Heart right ventricle (tissue), 16 donors: Measurements from ENCODE around the gene MVB12B. TPM values are rescaled to one million over a fixed set of nuclear protein-coding genes. Genes with fewer than 3 reads are reported as not detected.

Experiments used
- ATAC-seq, 8 donors: fragments of 200-7000 bp; cut with Tn5 transposase; one replicate each; pipeline ENCODE4 v1.9.1; 2020; ENCODE audit warnings: mild to moderate bottlenecking in 8 of 8, moderate library complexity in 8 of 8, moderate number of reproducible peaks in 1 of 8
- DNase-seq, 2 donors: peaks; one replicate each; pipeline ENCODE4 v3.0.0-alpha.2; 2020
- H3K27ac ChIP-seq, 10 donors: fragments of 200-600 bp; sonication (generic) in 2 of 10; one replicate each; pipeline versions ENCODE4 v1.5.0 to v1.8.0; 2020 to 2022; ENCODE audit warnings: mild to moderate bottlenecking in 3 of 10
- H3K27me3 ChIP-seq, 7 donors: fragments of 200-600 bp; one replicate each; pipeline ENCODE4 v1.8.0; 2021 to 2022; ENCODE audit warnings: mild to moderate bottlenecking in 2 of 7
- H3K36me3 ChIP-seq, 9 donors: fragments of 200-600 bp; sonication (generic) in 1 of 9; one replicate each; pipeline versions ENCODE4 v1.5.0 to v1.8.0; 2020 to 2022; ENCODE audit warnings: mild to moderate bottlenecking in 2 of 9
- H3K4me1 ChIP-seq, 9 donors: fragments of 200-600 bp; sonication (generic) in 1 of 9; one replicate each; pipeline versions ENCODE4 v1.5.0 to v1.8.0; 2020 to 2022; ENCODE audit warnings: mild to moderate bottlenecking in 4 of 9
- H3K4me3 ChIP-seq, 10 donors: fragments of 200-600 bp; sonication (generic) in 2 of 10; one replicate each; pipeline versions ENCODE4 v1.5.0 to v1.8.0; 2020 to 2022; ENCODE audit warnings: mild to moderate bottlenecking in 7 of 10, moderate library complexity in 2 of 10
- H3K9me3 ChIP-seq, 11 donors: fragments of 200-600 bp in 10 of 11; sonication (generic) in 2 of 11; one replicate each; pipeline versions ENCODE4 v1.5.0 to v1.8.0; 2013 to 2022; ENCODE audit warnings: mild to moderate bottlenecking in 2 of 11, control low read depth in 1 of 11, moderate library complexity in 1 of 11
- WGBS, 2 donors: extraction: QIAGEN DNeasy Blood & Tissue Kit; methylation state at CpG; one replicate each; pipeline ENCODE4 v1.1.7; 2013; ENCODE audit warnings: inconsistent platforms in 1 of 2; 5-methylcytosine and 5-hydroxymethylcytosine counted together
- intact Hi-C, 10 donors: fragments of 100-400 bp; cut with DNase I; formaldehyde crosslinking; loops; one replicate each; pipeline versions ENCODE4 v1.11.1 to v1.14.2; 2022
- polyA plus RNA-seq, 2 donors: library from polyadenylated mRNA; stranded (reverse); fragments of 200-250 nt; gene quantifications; one replicate each; pipeline ENCODE4 v1.2.3, GENCODE V29; 2013
- total RNA-seq, 10 donors: library from RNA; stranded (reverse); fragmentation: NEBNext Ultra II Directional in 3 of 10; extraction: Animal tissue kit (Norgen Biotek cat#: 25700) in 3 of 10; gene quantifications; one replicate each; pipeline versions ENCODE4 v1.2.1 to v1.2.4, GENCODE V29; 2021 to 2023
- TF ChIP-seq, protein P1 (sequence below), 9 donors: fragments of 200-600 bp; sonication (generic) in 2 of 9; IDR thresholded peaks; one replicate each; pipeline versions ENCODE4 v1.5.0 to v1.8.0; 2021 to 2022; ENCODE audit warnings: antibody characterized with exemption in 9 of 9, mild to moderate bottlenecking in 5 of 9, moderate library complexity in 1 of 9
- donor health status: Arrhythmogenic right ventricular cardiomyopathy.
- donor health status: ischemic (EF 13 %, LVEDD 7.1; RV severe dilation, severe dysfunction).
- donor health status: healthy with polysubstance abuse.
- donor health status: DM: no; HTN: yes; CAD: no.
- donor health status: DM: no; HTN: no; CAD: no.
- donor health status: ischemic (EF 25% LVEDD 6.9; RV normal size, moderate dysfunction).
- donor health status: ischemic (EF 25% LVEDD 5.7; RV mildly dilated, moderate dysfunction).
- donor health status: healthy.
- donor health status: DM: yes; HTN: yes; CAD: no.
- donor health status: Ischemic cardiomyopathy.
- donor health status: ischemic (EF 35%, LVEDD 5.7; RV mildly dilated, moderate dysfunction).
- donor health status: nonischemic (EF 11% LVEDD 7.7; RV severe dilation, severe dysfunction).
- donor health status: DM: yes; HTN: yes; CAD: no.
- donor health status: PGD.
- donor health status: ischemic (EF 29% LVEDD 5.4; RV normal size, mild dysfunction).
- donor health status: nonischemic (EF 23%, LVEDD 6.1; RV moderate dilation, normal function).

MVB12B gene
- total and polyA plus RNA-seq, 12 donors, result 2.8 to 16.5 (median 10.6) TPM

- TF ChIP-seq, protein P1, sequence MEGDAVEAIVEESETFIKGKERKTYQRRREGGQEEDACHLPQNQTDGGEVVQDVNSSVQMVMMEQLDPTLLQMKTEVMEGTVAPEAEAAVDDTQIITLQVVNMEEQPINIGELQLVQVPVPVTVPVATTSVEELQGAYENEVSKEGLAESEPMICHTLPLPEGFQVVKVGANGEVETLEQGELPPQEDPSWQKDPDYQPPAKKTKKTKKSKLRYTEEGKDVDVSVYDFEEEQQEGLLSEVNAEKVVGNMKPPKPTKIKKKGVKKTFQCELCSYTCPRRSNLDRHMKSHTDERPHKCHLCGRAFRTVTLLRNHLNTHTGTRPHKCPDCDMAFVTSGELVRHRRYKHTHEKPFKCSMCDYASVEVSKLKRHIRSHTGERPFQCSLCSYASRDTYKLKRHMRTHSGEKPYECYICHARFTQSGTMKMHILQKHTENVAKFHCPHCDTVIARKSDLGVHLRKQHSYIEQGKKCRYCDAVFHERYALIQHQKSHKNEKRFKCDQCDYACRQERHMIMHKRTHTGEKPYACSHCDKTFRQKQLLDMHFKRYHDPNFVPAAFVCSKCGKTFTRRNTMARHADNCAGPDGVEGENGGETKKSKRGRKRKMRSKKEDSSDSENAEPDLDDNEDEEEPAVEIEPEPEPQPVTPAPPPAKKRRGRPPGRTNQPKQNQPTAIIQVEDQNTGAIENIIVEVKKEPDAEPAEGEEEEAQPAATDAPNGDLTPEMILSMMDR (IDR thresholded peaks at IDR 0.05), result no peak
- Histone ChIP-seq H3K27ac (no peak overlapping the region), H3K9me3 (no peaks in the 10 kb centered on the region), H3K36me3 (no peaks in the 10 kb centered on the region), H3K27me3 (peaks cover 0 to 7% (median 0%) of the 10 kb centered on the region in 7 donors), H3K4me3 (no peak overlapping the region), H3K4me1 (no peaks in the 10 kb centered on the region)
- DNase-seq, result no peak
- intact Hi-C loops, result loop anchor here in 7 of 10 donors (2.0 to 10.0 kb wide), 5 partner anchors 96 to 194 kb away; no protein-coding TSS in a partner anchor
- 98 to 99% methylated on average over 3 of the region's 3 CpGs for WGBS, 2 donors
- no peak for ATAC-seq
Observed at GRCh38 chr9:126301196-126301595, 25.4 kb upstream of the MVB12B start.

- TF ChIP-seq, protein P1 (IDR thresholded peaks at IDR 0.05), result peak; percentile 38 to 87 (median 73)
- DNase-seq, result peak in 1 of 2 donors; percentile 71
- Histone ChIP-seq H3K4me1 (no peaks in the 10 kb centered on the region), H3K4me3 (no peak overlapping the region), H3K36me3 (no peaks in the 10 kb centered on the region), H3K27me3 (peaks cover 0 to 3% (median 0%) of the 10 kb centered on the region in 7 donors), H3K9me3 (no peaks in the 10 kb centered on the region), H3K27ac (no peak overlapping the region)
- 25 to 34% methylated on average over 4 of the region's 4 CpGs for WGBS, 2 donors
- intact Hi-C loops, result loop anchor here (1.0 to 10.0 kb wide), 7 partner anchors 95 to 193 kb away; no protein-coding TSS in a partner anchor
- peak in 7 of 8 donors; percentile 80 to 90 (median 85) for ATAC-seq
Observed at GRCh38 chr9:126301985-126302603, 24.5 kb upstream of the MVB12B start.

GRCh38 chr9:126302730-126303129 lies 23.9 kb upstream of the MVB12B start:
- 91 to 96% methylated on average over 1 of the region's 1 CpG for WGBS, 2 donors
- TF ChIP-seq, protein P1 (IDR thresholded peaks at IDR 0.05), result no peak
- intact Hi-C loops, result loop anchor here (1.0 to 10.0 kb wide), 7 partner anchors 95 to 192 kb away; no protein-coding TSS in a partner anchor
- Histone ChIP-seq H3K36me3 (no peaks in the 10 kb centered on the region), H3K4me3 (no peak overlapping the region), H3K4me1 (no peaks in the 10 kb centered on the region), H3K27ac (no peak overlapping the region), H3K9me3 (no peaks in the 10 kb centered on the region), H3K27me3 (peaks cover 0 to 3% (median 0%) of the 10 kb centered on the region in 7 donors)
- DNase-seq (no peak), ATAC-seq (no peak)

GRCh38 chr9:126303488-126303887 lies 23.1 kb upstream of the MVB12B start:
- 81 to 96% methylated on average over 3 of the region's 3 CpGs for WGBS, 2 donors
- ATAC-seq, result no peak

More at GRCh38 chr9:126303488-126303887, 23.1 kb upstream of the MVB12B start:
- no peak overlapping the region for H3K27ac ChIP-seq
- DNase-seq, result no peak
- intact Hi-C loops, result loop anchor here (2.0 to 10.0 kb wide), 6 partner anchors 94 to 191 kb away; no protein-coding TSS in a partner anchor
- peaks cover 0 to 3% (median 0%) of the 10 kb centered on the region in 7 donors for H3K27me3 ChIP-seq
- TF ChIP-seq, protein P1 (IDR thresholded peaks at IDR 0.05), result no peak
- H3K9me3 ChIP-seq, result no peaks in the 10 kb centered on the region
- H3K4me1 ChIP-seq, result no peaks in the 10 kb centered on the region
- no peaks in the 10 kb centered on the region for H3K36me3 ChIP-seq
- H3K4me3 ChIP-seq, result no peak overlapping the region
